Upper lobe of right lung (tissue), 1 donor: ENCODE data around the gene TP53INP2. TPM values are rescaled to one million over a fixed set of nuclear protein-coding genes. Genes with fewer than 3 reads are reported as not detected.

ENCODE experiments used
- ATAC-seq: fragments of 200-7000 bp; cut with Tn5 transposase; one replicate; pipeline ENCODE4 v1.9.1; 2020; ENCODE audit warnings: mild to moderate bottlenecking, moderate library complexity
- DNase-seq: peaks from one replicate; pipeline ENCODE4 v3.0.0-alpha.2; 2020
- H3K27ac ChIP-seq: fragments of 200-600 bp; one replicate; pipeline ENCODE4 v1.8.0; 2022
- H3K27me3 ChIP-seq: fragments of 200-600 bp; one replicate; pipeline ENCODE4 v1.8.0; 2022; ENCODE audit warnings: mild to moderate bottlenecking
- H3K36me3 ChIP-seq: fragments of 200-600 bp; one replicate; pipeline ENCODE4 v1.8.0; 2022
- H3K4me1 ChIP-seq: fragments of 200-600 bp; one replicate; pipeline ENCODE4 v1.8.0; 2022
- H3K4me3 ChIP-seq: fragments of 200-600 bp; one replicate; pipeline ENCODE4 v1.8.0; 2022; ENCODE audit warnings: mild to moderate bottlenecking
- H3K9me3 ChIP-seq: fragments of 200-600 bp; one replicate; pipeline ENCODE4 v1.8.0; 2022
- intact Hi-C: fragments of 100-400 bp; cut with DNase I; formaldehyde crosslinking; loops from one replicate; pipeline ENCODE4 v1.11.0; 2022
- total RNA-seq: library from RNA; stranded (reverse); fragmentation: NEBNext Ultra II Directional; extraction: Animal tissue kit (Norgen Biotek cat#: 25700); gene quantifications from one replicate; pipeline ENCODE4 v1.2.1, GENCODE V29; 2021
- TF ChIP-seq, protein P1 (sequence below): fragments of 200-600 bp; IDR thresholded peaks from one replicate; pipeline ENCODE4 v1.8.0; 2022; ENCODE audit warnings: antibody characterized with exemption
- donor health status: DM: no; HTN: yes; CAD: no; lungs with severe emphysema.

The TP53INP2 gene
- total RNA-seq, 1 donor from 2014 or later: 17.7 TPM

DNA sequence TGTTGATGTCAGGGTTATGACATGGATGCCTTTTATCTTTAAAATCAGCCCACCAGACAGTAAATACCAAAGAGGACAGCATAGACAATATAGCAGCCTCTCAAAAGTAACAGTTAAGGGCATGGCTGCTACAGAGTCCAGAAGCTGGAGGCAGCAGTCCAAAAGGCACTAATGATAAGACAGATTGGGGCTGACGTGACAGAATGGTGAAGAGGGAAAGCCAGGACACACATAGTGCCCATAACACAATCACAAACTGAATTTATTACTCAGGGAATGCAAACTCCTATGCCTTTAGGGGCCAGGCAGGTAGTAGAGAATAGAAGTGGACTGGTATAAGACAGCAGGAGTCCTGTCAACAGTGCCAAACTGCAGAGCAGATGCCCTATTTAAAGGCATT is 40.7 kb downstream of the TP53INP2 start:
- no peak overlapping the region for H3K4me3 ChIP-seq

DNA sequence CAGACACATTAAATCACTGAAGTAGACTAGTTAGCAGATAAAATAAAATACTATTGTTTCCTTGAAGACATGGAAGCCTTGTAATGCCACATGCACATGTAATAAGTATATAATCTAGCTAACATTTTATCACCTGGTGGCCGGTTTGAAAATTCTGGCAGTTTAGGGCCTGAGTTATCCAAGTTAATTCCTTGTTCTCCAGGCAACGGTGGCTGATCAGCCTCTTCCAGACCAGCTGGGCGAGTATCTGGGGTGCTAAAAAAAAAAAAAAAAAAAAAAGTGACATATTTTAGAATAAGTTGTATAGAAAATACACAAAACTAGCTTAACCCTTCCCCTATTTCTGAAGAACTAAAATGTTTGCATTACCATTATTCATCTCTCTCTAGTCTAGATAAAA is 42.5 kb downstream of the TP53INP2 start:
- TF ChIP-seq, protein P1, sequence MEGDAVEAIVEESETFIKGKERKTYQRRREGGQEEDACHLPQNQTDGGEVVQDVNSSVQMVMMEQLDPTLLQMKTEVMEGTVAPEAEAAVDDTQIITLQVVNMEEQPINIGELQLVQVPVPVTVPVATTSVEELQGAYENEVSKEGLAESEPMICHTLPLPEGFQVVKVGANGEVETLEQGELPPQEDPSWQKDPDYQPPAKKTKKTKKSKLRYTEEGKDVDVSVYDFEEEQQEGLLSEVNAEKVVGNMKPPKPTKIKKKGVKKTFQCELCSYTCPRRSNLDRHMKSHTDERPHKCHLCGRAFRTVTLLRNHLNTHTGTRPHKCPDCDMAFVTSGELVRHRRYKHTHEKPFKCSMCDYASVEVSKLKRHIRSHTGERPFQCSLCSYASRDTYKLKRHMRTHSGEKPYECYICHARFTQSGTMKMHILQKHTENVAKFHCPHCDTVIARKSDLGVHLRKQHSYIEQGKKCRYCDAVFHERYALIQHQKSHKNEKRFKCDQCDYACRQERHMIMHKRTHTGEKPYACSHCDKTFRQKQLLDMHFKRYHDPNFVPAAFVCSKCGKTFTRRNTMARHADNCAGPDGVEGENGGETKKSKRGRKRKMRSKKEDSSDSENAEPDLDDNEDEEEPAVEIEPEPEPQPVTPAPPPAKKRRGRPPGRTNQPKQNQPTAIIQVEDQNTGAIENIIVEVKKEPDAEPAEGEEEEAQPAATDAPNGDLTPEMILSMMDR: no peak
- no peak for ATAC-seq
- no peak overlapping the region for H3K4me3 ChIP-seq
- H3K9me3 ChIP-seq: no peaks in the 10 kb centered on the region
- H3K36me3 ChIP-seq: peaks cover 93% of the 10 kb centered on the region
- H3K27me3 ChIP-seq: no peaks in the 10 kb centered on the region
- DNase-seq: no peak
- H3K4me1 ChIP-seq: no peaks in the 10 kb centered on the region
- intact Hi-C loops: no loop called here
- no peak overlapping the region for H3K27ac ChIP-seq

More for the DNA sequence above, 40.7 kb downstream of the TP53INP2 start:
- Histone ChIP-seq H3K27me3 (no peaks in the 10 kb centered on the region), H3K27ac (no peak overlapping the region), H3K36me3 (peaks cover 85% of the 10 kb centered on the region), H3K4me1 (no peaks in the 10 kb centered on the region), H3K9me3 (no peaks in the 10 kb centered on the region)
- intact Hi-C loops: no loop called here
- no peak for DNase-seq
- TF ChIP-seq, protein P1: no peak
- no peak for ATAC-seq

DNA sequence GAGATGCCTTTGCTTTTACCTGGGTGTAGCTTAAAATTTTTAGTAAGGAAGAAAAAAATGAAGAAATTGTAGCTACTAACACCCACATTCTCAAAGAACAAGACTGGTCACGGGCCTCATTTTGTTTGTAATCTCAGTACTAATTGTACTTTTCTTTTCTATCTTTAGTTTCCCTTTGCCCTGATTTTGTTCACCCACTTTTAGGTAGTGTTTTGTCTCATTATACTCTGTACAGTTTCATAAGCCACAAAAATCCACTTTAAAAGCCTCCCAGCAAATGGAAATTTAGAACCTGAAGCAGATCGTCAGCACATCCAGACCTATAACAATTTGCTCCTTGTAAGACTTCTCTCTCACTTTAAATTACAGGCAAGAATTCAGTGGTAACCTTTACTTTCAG is 43.3 kb downstream of the TP53INP2 start:
- Histone ChIP-seq H3K36me3 (peaks cover 93% of the 10 kb centered on the region), H3K27ac (no peak overlapping the region), H3K4me1 (no peaks in the 10 kb centered on the region), H3K27me3 (no peaks in the 10 kb centered on the region), H3K4me3 (no peak overlapping the region), H3K9me3 (no peaks in the 10 kb centered on the region)
- ATAC-seq: no peak
- DNase-seq: no peak
- TF ChIP-seq, protein P1: no peak
- intact Hi-C loops: no loop called here

DNA sequence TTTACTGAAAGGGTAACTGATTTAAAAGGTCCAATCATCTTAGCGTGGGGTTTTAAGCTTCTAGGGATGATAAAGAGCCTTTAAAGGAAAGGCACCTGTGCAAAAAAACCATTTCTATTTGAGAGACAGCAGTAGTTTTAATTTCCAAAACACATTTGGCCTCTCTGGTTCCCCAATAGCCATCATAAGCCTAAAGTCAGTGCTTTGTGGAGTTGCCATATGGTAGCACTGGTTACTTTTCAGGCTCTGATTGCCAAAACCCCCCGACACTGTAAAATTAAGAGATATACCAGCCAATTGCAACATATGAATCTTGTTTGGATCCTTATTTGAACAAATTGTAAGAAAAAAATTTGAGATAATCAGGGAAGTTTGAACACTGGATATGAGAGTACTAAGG is 44.6 kb downstream of the TP53INP2 start:
- Histone ChIP-seq H3K27me3 (no peaks in the 10 kb centered on the region), H3K36me3 (peaks cover 91% of the 10 kb centered on the region), H3K4me1 (no peaks in the 10 kb centered on the region), H3K9me3 (no peaks in the 10 kb centered on the region), H3K4me3 (no peak overlapping the region), H3K27ac (no peak overlapping the region)
- intact Hi-C loops: no loop called here
- ATAC-seq (no peak), DNase-seq (no peak)
- TF ChIP-seq, protein P1: no peak

DNA sequence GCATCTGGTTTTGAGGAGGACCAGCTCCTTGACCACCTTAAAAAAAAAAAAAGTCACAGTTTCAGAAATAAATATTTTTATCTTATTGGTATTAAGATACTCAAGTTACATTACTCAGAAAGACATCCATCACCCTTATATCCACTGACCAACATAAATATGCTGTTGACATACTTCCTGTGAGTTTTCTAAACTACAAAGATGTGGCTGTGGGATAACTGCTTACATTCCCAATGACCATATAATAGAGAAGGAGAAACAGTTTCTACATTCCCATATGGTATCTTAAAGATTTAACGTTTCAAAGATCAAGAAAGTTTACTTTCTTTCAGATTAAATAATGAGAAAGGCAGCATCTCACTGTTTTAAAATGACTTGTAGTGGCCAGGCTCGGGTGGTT is 46.3 kb downstream of the TP53INP2 start:
- no peak overlapping the region for H3K4me3 ChIP-seq
- H3K4me1 ChIP-seq: no peaks in the 10 kb centered on the region
- no peaks in the 10 kb centered on the region for H3K27me3 ChIP-seq
- DNase-seq (no peak), ATAC-seq (no peak)
- TF ChIP-seq, protein P1: no peak
- no peak overlapping the region for H3K27ac ChIP-seq
- no peaks in the 10 kb centered on the region for H3K9me3 ChIP-seq
- H3K36me3 ChIP-seq: peaks cover 91% of the 10 kb centered on the region
- intact Hi-C loops: no loop called here

DNA sequence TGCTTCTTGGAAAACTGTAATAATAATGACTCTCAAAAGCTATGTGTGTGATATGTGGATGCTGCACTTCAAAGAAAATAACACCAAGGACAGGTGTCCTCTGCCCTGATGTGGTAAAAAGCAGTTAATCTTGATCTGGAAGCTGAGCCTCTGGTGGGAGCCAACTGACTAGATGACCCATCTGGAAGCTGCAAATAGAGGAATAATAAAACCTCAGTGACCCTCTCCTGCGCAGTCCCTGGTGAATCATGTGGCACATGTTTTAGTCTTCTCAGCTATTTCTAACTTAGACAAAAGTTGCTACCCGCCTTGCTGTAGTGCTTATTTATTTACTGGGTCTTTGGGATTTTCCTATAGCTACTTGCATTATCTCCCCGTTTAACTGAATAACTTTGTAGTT is 47.3 kb downstream of the TP53INP2 start:
- TF ChIP-seq, protein P1: no peak
- H3K36me3 ChIP-seq: peaks cover 91% of the 10 kb centered on the region

More for the DNA sequence above, 47.3 kb downstream of the TP53INP2 start:
- Histone ChIP-seq H3K4me3 (no peak overlapping the region), H3K9me3 (no peaks in the 10 kb centered on the region), H3K4me1 (no peaks in the 10 kb centered on the region), H3K27ac (no peak overlapping the region), H3K27me3 (no peaks in the 10 kb centered on the region)
- intact Hi-C loops: no loop called here
- ATAC-seq (no peak), DNase-seq (no peak)
